ENCODE results near the gene KISS1. TPM values are rescaled to one million over a fixed set of nuclear protein-coding genes. Genes with fewer than 3 reads are reported as not detected.

KISS1 gene
- polyA plus RNA-seq, 1 donor (not counting 4 experiments of a cell fraction or from before 2014, with no cell fraction given), result not detected

GRCh38 chr1:204186597-204186996, 9.7 kb downstream of the KISS1 start:
- Histone ChIP-seq H4K20me1 (ENCODE audit: control insufficient read depth, extremely low read depth, insufficient read depth, low read length) (no peaks in the 10 kb centered on the region), H2AFZ (ENCODE audit: control insufficient read depth, low read length) (no peak overlapping the region), H3K27ac (ENCODE audit: control insufficient read depth, insufficient read depth, low read length) (no peak overlapping the region), H3K4me3 (ENCODE audit: control insufficient read depth in 2 of 3, extremely low read depth in 1 of 3, insufficient read depth in 2 of 3, low read depth in 1 of 3, low read length in 3 of 3) (no peak overlapping the region), H3K9me1 (ENCODE audit: control insufficient read depth, extremely low read depth, insufficient read depth, low read length) (no peaks in the 10 kb centered on the region), H3K4me1 (ENCODE audit: control insufficient read depth, extremely low read depth, insufficient read depth, low read length) (peaks cover 3% of the 10 kb centered on the region), H3K36me3 (ENCODE audit: control insufficient read depth in 2 of 2, extremely low read depth in 1 of 2, insufficient read depth in 2 of 2, low read length in 2 of 2) (no peaks in the 10 kb centered on the region), H3K27me3 (ENCODE audit: control insufficient read depth, extremely low read depth, insufficient read depth, low read length) (peaks cover 9% of the 10 kb centered on the region), H3K9ac (ENCODE audit: control insufficient read depth, extremely low read depth, insufficient read depth, low read length) (no peak overlapping the region), H3K9me3 (ENCODE audit: control insufficient read depth, low read depth, low read length) (no peaks in the 10 kb centered on the region), H3K4me2 (ENCODE audit: control insufficient read depth, extremely low read depth, insufficient read depth, low read depth, low read length) (no peak overlapping the region), H3K79me2 (ENCODE audit: control insufficient read depth, insufficient read depth, low read length) (no peaks in the 10 kb centered on the region)
- DNase-seq (ENCODE audit: low read depth, low spot score) (no peak), FAIRE-seq (no peak)
- dilution Hi-C loops (cut with MboI; ENCODE audit: extremely low pct_ligation_motif_present, low sequenced_read_pairs), result no loop called here
- TF ChIP-seq CTCF (optimal IDR thresholded peaks at IDR 0.05 in 1 of 3, IDR thresholded peaks at IDR 0.05 in 1 of 3, conservative IDR thresholded peaks at IDR 0.05 in 1 of 3; ENCODE audit: extremely low read depth in 1 of 3, insufficient read depth in 2 of 3, low read length in 3 of 3), result no peak
- TF ChIP-seq EZH2 (IDR thresholded peaks at IDR 0.05; ENCODE audit: low read length), result no peak

GRCh38 chr1:204181116-204181515, 15.2 kb downstream of the KISS1 start:
- no peak overlapping the region for H3K27ac ChIP-seq (ENCODE audit: control insufficient read depth, insufficient read depth, low read length)
- no peaks in the 10 kb centered on the region for H3K9me1 ChIP-seq (ENCODE audit: control insufficient read depth, extremely low read depth, insufficient read depth, low read length)
- H3K36me3 ChIP-seq (ENCODE audit: control insufficient read depth in 2 of 2, extremely low read depth in 1 of 2, insufficient read depth in 2 of 2, low read length in 2 of 2), result no peaks in the 10 kb centered on the region
- H4K20me1 ChIP-seq (ENCODE audit: control insufficient read depth, extremely low read depth, insufficient read depth, low read length), result no peaks in the 10 kb centered on the region
- no peaks in the 10 kb centered on the region for H3K79me2 ChIP-seq (ENCODE audit: control insufficient read depth, insufficient read depth, low read length)
- H2AFZ ChIP-seq (ENCODE audit: control insufficient read depth, low read length), result no peak overlapping the region
- H3K4me1 ChIP-seq (ENCODE audit: control insufficient read depth, extremely low read depth, insufficient read depth, low read length), result no peaks in the 10 kb centered on the region
- TF ChIP-seq EZH2 (IDR thresholded peaks at IDR 0.05; ENCODE audit: low read length) (no peak), CTCF (optimal IDR thresholded peaks at IDR 0.05 in 1 of 3, IDR thresholded peaks at IDR 0.05 in 1 of 3, conservative IDR thresholded peaks at IDR 0.05 in 1 of 3; ENCODE audit: extremely low read depth in 1 of 3, insufficient read depth in 2 of 3, low read length in 3 of 3) (no peak)
- no peak overlapping the region for H3K4me2 ChIP-seq (ENCODE audit: control insufficient read depth, extremely low read depth, insufficient read depth, low read depth, low read length)
- no peak overlapping the region for H3K9ac ChIP-seq (ENCODE audit: control insufficient read depth, extremely low read depth, insufficient read depth, low read length)
- dilution Hi-C loops (cut with MboI; ENCODE audit: extremely low pct_ligation_motif_present, low sequenced_read_pairs), result no loop called here
- H3K27me3 ChIP-seq (ENCODE audit: control insufficient read depth, extremely low read depth, insufficient read depth, low read length), result no peaks in the 10 kb centered on the region
- FAIRE-seq, result no peak
- H3K4me3 ChIP-seq (ENCODE audit: control insufficient read depth in 2 of 3, extremely low read depth in 1 of 3, insufficient read depth in 2 of 3, low read depth in 1 of 3, low read length in 3 of 3), result no peak overlapping the region
- H3K9me3 ChIP-seq (ENCODE audit: control insufficient read depth, low read depth, low read length), result no peaks in the 10 kb centered on the region
- no peak for DNase-seq (ENCODE audit: low read depth, low spot score)
